Measurements from ENCODE around the gene CPNE7.
A peak's percentile ranks its signal among the peaks of the same experiment; 100 is the strongest.

Gene CPNE7

GRCh38 chr16:89536371-89536770 is 39.2 kb upstream of the CPNE7 start:
- no peak for TF ChIP-seq CTCF (IDR thresholded peaks at IDR 0.05; ENCODE audit: low read depth, low read length, missing control alignments)
- DNase-seq: no peak
- Histone ChIP-seq H3K27ac (no peak overlapping the region), H3K36me3 (replicated peaks) (peaks cover 65% of the 10 kb centered on the region), H3K4me3 (ENCODE audit: low read depth, low read length) (no peak overlapping the region), H3K27me3 (replicated peaks) (no peaks in the 10 kb centered on the region)
- in situ Hi-C loops (cut with HindIII; ENCODE audit: low pct_ligation_motif_present, low sequenced_read_pairs): no loop called here

DNA sequence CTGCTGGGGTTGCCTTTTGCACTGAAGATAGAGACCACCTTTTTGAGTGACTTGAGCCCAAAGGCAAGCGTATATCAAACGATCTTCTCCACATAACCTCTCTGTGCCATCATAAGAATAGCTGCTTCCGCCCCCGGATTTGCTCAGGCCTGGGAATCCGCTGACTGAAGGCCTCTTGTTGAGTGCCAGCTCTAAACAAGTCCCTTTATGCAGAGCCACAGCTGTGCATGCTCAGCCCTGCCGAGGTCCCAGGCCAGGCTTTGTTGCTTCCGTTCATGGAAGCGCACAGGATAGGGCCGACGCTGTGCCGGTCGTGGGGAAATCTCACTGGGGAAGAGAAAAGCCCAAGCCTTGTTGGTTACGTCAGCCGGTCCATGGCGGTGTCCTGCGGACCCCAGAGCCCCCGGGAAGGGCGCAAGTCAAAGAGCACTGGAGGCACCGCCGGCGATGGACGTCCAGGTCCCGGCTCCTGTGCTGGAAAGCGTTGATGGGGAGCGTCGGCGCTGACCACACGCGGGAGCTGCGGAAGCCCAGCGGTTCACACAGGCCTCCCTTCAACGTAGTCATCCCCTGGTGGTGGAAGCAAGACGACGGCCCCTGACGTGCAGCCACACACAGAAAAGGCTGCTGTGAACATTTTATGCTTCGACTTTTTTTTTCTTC is 38.5 kb upstream of the CPNE7 start:
- Histone ChIP-seq H3K27me3 (replicated peaks) (no peaks in the 10 kb centered on the region), H3K36me3 (replicated peaks) (peaks cover 61% of the 10 kb centered on the region), H3K27ac (no peak overlapping the region), H3K4me3 (ENCODE audit: low read depth, low read length) (no peak overlapping the region)
- TF ChIP-seq CTCF (IDR thresholded peaks at IDR 0.05; ENCODE audit: low read depth, low read length, missing control alignments): peak; percentile 34
- in situ Hi-C loops (cut with HindIII; ENCODE audit: low pct_ligation_motif_present, low sequenced_read_pairs): no loop called here
- peak; percentile 14 for DNase-seq

- Histone ChIP-seq H3K27ac (no peak overlapping the region), H3K36me3 (replicated peaks) (peaks cover 58% of the 10 kb centered on the region), H3K4me3 (ENCODE audit: low read depth, low read length) (no peak overlapping the region), H3K27me3 (replicated peaks) (no peaks in the 10 kb centered on the region)
- in situ Hi-C loops (cut with HindIII; ENCODE audit: low pct_ligation_motif_present, low sequenced_read_pairs): no loop called here
- no peak for TF ChIP-seq CTCF (IDR thresholded peaks at IDR 0.05; ENCODE audit: low read depth, low read length, missing control alignments)
- no peak for DNase-seq
Observed at GRCh38 chr16:89537549-89537925, 38.0 kb upstream of the CPNE7 start.

DNA sequence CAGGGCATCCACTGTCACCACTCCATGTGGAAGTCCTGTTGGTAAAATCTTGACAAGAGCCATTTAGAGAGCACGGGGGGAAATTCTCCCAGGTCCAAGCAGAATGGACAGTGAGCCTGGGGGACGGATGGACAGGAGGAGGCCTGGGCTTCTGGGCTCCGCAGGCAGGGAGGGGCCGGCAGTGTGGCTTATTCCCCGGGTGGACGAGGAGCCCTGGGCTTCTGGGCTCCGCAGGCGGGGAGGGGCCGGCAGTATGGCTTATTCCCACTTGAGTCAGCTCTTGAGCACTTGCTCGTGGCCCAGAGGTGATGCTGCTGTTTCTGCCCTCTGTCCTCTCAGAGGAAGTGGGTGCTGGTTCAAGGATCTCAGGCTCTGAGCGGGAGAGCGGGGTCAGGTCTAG is 37.3 kb upstream of the CPNE7 start:
- no peak overlapping the region for H3K27ac ChIP-seq
- H3K36me3 ChIP-seq (replicated peaks): peaks cover 52% of the 10 kb centered on the region
- H3K27me3 ChIP-seq (replicated peaks): no peaks in the 10 kb centered on the region
- H3K4me3 ChIP-seq (ENCODE audit: low read depth, low read length): no peak overlapping the region
- TF ChIP-seq CTCF (IDR thresholded peaks at IDR 0.05; ENCODE audit: low read depth, low read length, missing control alignments): no peak
- in situ Hi-C loops (cut with HindIII; ENCODE audit: low pct_ligation_motif_present, low sequenced_read_pairs): no loop called here
- peak; percentile 14 for DNase-seq

- Histone ChIP-seq H3K36me3 (replicated peaks) (peaks cover 35% of the 10 kb centered on the region), H3K4me3 (ENCODE audit: low read depth, low read length) (no peak overlapping the region), H3K27me3 (replicated peaks) (no peaks in the 10 kb centered on the region), H3K27ac (no peak overlapping the region)
- DNase-seq: no peak
- in situ Hi-C loops (cut with HindIII; ENCODE audit: low pct_ligation_motif_present, low sequenced_read_pairs): no loop called here
- TF ChIP-seq CTCF (IDR thresholded peaks at IDR 0.05; ENCODE audit: low read depth, low read length, missing control alignments): no peak
Observed at GRCh38 chr16:89540557-89540956, 35.0 kb upstream of the CPNE7 start.

- in situ Hi-C loops (cut with HindIII; ENCODE audit: low pct_ligation_motif_present, low sequenced_read_pairs): no loop called here
- no peaks in the 10 kb centered on the region for H3K27me3 ChIP-seq (replicated peaks)
- no peak overlapping the region for H3K4me3 ChIP-seq (ENCODE audit: low read depth, low read length)
- peaks cover 40% of the 10 kb centered on the region for H3K36me3 ChIP-seq (replicated peaks)
- TF ChIP-seq CTCF (IDR thresholded peaks at IDR 0.05; ENCODE audit: low read depth, low read length, missing control alignments): no peak
- H3K27ac ChIP-seq: no peak overlapping the region
- no peak for DNase-seq
Observed at GRCh38 chr16:89541792-89542191, 33.8 kb upstream of the CPNE7 start.

Measured in brain microvascular endothelial cell (primary cell).